NCI-H82 treated with DMSO at 0.1 percent for 48 hours (cell line): Measurements from ENCODE around the gene SIRPA.

Source experiments
- DNase-seq: peaks from one replicate; lab custom pipeline; 2025; ENCODE audit not compliant: unreplicated experiment; lab: John Stamatoyannopoulos, UW

SIRPA gene

GRCh38 chr20:1979106-1979778, 84.0 kb downstream of the SIRPA start:
- no peak for DNase-seq

GRCh38 chr20:1982686-1983085, 87.5 kb downstream of the SIRPA start:
- DNase-seq, result no peak

DNA sequence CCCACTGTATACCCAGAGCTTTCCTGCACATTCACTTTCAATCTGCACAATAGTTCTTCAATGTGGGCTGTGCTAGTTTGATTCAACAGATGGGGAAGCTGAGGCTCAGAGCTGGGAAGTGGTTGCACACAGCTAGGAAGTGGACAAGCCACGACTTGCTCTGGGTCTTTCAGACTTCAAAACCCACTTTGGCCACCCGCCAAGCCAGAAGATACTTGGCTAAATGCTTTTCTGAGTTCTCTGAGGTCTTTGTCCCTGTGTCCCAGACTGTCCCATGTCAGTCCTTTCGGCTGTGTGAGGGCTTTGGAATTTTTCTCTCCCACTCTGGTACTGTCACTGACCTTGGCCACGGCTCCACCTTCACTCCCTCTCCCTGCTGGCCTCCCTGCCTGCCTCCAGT, 88.1 kb downstream of the SIRPA start:
- DNase-seq, result no peak

DNA sequence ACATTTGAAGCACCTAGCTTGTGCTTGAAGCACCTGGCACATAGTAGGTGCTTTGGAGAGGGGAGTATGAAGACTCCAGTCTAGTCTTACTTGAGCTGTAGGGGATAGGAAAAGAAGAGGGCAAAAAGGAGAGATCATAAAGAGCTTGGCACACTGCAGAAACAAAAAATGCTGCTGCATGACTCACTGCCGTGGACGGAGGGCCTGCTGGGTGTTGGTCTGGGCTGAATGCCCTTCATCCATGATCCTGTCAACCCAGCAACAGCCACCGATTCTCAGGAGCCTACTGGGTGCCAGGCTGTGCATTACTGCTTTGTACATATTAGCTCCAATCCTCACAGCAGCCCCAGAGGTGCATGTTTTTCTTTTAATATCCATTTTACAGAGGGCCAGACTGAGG, 92.6 kb downstream of the SIRPA start:
- DNase-seq, result no peak
